HG03060 (cell line): Measurements from ENCODE around the gene BCL6.

Experiments
- ATAC-seq: cut with Tn5 transposase; IDR thresholded peaks from one replicate; pipeline ENCODE4 v1.9.1; 2021; ENCODE audit warnings: low read depth, moderate number of reproducible peaks; ENCODE audit not compliant: unreplicated experiment

Gene BCL6

DNA sequence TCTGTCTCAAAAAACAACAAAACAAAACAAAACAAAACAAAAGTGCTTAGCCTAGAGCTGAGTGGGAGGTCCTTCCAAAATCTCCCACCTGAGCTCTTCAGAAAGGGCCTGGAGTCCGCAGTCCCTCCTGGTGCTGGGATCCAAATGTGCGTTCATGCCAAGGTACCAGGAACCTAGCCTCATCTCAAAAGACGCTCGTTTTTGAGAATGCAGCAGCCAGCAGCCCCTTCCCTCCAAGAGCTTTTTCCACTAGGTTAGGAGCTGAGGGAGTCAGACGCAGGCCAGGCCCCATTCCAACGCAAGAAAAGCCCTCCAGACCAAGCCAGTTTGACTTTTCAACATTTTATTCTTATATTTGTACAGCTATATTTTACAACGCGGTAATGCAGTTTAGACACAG is 24.2 kb downstream of the BCL6 start:
- ATAC-seq, result no peak

DNA sequence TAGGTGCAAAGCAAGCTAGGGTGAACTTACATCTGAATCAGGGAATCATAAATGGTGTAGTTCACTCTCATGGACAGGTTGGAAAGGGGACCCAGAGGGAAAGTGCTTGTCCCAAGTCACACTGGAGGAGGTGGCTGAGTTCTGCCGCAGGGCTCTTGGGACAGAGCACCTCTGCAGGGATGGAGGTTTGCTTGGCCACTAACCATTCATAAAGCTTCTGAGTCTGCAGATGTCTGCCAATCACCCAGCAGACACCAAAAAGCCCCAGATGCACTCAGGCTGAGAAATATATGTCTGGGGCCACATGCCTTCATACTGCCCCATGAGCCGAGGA is 25.0 kb downstream of the BCL6 start:
- ATAC-seq, result no peak

DNA sequence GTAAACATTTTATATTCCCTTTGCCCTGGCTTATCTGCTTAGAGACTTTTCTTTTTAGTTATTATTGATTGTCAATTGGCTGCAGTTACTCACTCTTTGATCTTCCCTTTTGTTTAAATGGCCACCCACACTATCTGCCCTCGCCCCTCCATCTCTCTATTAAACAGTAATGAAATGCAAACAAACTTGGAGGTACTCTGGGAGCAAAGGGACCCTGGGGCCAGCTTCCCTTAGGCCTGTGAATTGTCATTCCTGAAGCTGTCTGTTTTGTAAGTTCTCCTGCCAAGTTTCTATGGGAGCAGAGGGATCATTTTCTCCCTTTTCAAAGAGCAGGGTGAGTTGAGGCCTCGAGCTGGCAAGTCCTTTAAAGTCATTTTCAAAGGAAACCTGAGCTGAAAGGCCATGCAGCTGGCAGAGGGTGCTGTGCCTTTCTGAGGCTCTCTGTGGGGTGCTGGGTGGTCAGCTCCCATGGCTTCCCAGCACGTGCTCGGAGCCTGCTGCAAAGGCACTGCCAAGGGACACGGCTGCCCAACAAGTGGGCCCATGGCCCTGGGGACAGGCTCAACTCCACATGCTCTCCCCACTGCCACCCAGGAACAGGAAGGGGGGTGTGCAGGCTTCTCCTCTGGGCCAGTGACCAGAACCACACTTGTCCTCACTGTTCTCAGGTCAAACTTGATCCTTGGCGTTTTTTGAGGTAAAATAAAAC is 25.5 kb downstream of the BCL6 start:
- ATAC-seq, result no peak

DNA sequence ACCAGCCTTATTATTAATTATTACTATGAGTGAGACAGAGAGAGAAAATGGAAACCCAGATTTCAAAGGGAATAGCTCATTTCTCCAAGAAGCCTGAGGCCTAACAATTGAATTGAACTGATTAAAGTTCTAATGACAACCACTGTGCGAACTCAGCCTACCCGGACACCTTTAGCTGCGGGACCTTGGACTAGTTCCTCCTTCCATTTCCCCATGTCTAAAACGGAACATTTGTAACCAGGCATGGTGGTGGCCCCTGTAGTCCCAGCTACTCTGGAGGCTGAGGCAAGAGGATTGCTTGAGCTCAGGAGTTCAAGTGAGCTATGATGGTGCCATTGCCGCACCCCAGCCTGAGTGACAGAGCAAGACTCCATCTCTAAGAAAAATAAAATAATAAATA is 26.5 kb downstream of the BCL6 start:
- ATAC-seq, result no peak

DNA sequence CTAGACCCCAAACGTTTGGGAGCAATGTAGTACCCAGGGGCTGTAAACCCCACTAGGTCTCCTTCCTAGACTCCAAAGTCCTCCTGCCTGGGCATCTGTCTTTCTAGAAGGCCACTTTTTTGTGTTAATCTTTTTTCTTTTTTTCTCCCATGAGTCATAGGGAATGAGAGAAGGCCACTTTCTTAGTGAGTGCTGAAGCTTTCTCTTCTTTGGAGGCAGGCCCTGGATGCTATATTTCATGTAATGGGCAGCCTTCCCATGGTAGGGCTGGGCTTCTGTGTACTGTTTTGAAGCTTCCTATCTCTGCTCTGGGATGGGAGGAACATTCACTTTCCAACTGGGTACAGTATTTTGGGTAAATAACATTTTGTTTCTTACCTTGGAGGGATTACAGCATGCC is 27.7 kb downstream of the BCL6 start:
- ATAC-seq, result no peak

DNA sequence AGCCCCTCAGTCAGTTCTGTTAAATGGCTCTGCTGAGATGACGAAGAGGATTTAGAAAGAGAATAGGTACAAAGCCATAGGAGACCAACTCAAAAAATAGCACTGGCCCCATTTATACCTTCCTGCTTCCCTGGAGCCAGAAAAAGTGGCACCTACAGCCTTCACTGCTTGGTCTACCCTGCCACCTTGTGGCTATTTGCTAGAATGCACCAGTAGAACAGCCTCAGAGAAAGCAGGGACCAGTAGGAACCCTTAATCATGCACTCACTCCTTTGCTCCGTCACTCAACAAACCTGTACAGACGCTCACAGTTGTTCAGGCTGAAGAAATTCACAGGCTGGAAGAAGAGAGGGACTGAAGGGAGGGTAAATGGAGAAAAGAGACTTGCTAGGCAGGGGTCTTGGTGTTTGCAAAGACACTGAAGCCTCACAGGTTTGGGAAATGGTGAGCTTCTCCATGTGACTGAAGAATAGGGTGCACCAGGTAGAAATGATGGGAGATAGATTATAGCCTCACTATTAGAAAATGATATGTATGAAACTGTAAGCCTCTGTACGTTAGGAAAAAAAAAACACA is 30.8 kb downstream of the BCL6 start:
- no peak for ATAC-seq

DNA sequence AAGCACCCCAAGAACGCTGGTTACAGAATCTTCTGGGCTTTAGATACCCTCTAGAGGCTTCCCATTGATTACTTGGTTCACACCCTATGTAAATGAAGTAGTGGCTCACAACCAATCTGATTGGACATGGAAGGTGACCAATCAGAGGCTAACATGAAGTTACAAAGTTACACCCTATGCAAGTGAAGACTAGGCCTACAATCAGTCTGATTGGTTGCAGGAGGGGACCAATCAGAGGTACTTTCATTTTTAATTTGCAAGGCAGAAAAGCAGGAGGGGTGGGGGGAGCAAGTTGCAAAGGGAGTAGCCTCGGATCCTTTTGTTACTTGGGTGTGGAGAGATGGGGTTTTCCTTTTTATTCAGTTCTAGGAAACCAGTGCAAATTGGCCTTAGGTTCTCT is 31.8 kb downstream of the BCL6 start:
- ATAC-seq, result no peak

DNA sequence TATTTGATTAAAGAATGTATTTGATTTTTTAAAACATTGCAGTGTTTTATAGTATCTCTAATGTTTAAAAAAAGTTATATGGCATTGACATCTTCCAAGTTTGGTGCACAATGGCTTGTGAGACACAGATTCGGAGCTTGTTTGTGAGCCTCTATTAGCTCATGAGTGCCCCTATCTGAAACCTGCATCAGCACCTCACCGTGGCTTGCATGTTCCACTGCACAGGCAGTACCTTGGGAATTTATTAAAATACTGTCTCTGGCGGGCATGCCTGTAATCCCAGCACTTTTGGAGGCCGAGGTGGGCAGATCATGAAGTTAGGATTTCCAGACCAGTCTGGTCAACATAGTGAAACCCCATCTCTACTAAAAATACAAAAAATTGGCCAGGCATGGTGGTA is 36.1 kb downstream of the BCL6 start:
- ATAC-seq, result no peak

DNA sequence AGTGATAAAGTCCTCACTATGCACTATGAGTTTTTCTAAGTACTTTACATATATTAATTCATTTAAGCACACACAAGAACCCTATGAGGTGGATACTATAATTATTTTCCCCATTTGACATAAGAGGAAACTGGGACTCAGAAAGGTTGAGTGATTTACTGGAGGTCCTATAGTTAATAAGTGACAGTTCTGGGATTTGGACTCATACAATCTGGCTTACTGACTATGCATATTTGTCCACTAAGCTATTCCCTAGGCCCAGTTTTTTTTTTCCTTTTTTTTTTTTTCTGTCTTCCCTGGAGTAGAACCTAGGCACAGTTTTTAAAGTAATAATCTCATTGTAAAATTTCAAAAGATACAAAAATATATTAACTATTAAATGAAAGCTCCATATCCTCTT is 36.6 kb downstream of the BCL6 start:
- ATAC-seq, result no peak

DNA sequence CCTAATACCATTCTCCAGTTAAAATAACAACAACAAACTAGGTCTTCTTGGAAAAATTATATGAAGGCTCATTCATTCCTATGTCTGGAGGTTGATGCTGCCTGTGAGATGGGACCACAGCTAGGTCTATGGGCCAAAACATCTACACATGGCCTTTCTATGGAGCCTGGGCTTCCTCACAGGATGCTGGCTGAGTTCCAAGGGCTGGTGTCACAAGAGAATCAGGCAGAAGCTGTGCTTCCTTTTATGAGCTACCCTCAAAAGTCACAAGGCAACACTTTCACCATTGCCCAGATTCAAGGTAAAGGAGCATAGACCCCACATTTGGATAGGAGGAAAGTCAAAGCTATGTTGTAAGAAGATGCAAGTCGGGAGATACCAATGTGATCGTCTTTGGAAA is 38.3 kb downstream of the BCL6 start:
- no peak for ATAC-seq

DNA sequence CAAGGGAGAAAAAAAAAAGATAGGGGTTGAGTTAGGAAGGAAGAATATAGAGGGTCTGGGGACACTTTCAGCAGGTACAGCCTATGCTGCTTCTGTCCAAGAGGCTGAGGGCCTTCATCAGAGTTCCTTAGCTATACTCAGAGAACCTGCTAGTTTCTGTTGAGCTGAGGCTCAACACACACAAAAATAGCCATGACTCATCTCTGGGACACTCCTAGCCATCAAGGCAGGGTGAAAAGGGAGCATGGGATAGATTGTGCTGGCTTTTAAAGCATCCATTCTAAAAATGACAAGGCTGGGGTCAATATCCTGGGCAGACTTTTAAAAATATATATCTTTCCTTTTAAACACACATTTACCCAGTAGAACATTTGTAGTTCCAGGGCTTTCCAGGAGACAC is 40.1 kb downstream of the BCL6 start:
- ATAC-seq, result no peak

DNA sequence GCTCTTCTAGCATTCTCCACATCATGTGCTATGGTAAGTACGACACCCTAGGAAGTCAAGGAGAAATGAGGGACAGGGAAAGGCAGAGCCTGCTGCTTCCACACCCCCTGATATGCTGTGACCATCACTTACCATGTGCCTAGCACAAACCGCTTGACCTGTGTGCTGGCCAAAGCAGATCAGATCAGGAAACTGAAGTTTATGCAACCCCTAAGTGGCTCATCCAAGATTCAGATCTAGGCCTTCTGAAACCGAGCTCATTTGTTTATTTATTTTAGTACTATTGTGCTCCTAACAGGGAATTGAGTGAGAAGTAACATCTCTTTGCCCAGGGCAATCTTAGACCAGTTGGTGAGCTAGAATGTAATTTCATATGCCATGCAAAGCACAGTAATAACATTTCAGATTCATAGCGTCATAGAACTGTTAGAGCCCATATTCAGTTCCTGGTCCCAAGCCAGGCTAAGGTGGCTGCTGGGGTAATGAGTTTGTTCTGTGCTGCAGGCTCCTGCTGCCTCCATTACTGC is 42.7 kb downstream of the BCL6 start, which contains the start of gene RTP2:
Gene RTP2, minus strand, starts transcription at position 51 of the 527 bp plus-strand sequence. CDS start 429 bp downstream, outside the sequence.
- ATAC-seq, result no peak

DNA sequence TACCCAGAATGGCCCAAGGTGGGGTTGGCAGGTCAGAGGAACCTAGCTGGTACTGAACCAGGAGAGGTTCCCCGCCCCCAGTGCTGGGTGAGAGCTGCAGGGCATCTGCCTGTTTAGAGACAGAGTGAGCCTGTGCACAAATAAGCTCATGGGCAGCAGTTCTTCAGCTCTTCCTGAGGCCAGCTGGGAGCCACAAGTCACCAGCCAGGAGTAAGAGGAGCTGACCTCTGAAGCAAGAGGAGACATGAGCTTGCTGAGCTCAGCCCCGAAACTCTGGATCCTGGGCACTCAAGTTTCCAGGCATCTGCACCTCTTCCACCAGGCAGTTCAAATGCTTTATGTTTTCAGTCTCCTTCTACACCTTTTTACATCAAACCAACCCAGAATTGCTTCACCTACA is 45.0 kb downstream of the BCL6 start:
- ATAC-seq, result no peak

DNA sequence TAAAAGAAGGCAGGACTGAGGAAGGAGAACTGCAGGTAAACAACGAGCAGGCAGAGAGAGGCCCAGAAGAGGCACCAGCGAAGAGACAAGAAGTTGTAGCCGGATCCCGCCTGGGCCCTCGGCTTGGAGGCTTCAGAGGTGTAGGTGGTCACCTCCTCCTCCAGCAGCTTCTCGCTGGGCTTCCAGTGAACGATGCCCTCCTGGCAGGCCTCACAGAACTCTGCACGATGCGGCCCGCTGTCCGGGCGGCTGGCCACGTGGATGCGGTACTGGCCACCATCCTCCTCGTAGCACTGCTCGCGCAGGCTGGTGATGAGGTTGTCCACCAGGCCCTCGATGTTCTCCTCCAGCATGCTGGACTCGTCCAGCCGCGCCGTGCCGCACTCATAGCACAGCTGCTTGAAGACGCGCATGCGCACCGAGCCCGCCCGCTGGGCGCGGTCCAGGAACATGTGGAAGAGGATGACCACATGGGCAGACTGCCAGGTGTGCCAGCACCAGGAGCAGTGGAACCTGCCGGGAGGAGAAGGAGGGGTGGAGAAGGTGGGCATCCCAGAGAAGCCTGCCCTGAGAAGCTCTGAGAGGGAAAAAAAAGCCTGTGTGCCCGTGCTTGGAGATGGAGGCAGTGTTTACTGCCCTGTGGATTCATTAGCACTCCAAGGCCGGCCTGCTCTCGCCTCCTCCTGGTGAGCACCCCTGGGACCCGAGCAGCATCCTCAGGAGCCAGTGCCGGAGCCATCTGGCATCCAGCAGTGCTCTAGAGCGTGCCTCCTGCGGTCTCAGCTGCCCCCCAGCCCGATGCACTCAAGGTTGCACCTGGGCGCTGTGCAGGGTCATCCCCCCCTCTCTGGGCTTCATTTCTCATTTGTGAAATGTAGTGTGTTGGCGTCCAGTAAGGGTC is 46.5 kb downstream of the BCL6 start:
- no peak for ATAC-seq

DNA sequence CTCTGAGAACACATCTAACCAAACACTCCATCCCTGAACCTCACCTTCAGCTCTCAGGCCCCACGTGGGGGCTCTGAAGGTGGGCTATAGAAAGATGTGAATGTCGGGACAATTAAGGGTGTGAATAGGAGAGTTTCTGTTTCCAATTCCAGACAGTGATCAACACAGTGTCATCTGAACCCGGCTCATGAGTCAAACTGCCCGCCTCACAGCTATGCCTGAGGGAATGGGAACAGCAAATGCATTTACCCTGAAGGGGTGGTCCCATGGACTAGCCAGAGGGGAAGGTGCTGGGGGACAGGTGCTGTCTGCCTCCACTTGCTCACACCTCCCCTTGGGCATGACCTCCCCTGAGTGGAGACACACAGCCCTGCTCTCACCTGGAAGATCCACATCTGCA is 49.2 kb downstream of the BCL6 start:
- no peak for ATAC-seq

DNA sequence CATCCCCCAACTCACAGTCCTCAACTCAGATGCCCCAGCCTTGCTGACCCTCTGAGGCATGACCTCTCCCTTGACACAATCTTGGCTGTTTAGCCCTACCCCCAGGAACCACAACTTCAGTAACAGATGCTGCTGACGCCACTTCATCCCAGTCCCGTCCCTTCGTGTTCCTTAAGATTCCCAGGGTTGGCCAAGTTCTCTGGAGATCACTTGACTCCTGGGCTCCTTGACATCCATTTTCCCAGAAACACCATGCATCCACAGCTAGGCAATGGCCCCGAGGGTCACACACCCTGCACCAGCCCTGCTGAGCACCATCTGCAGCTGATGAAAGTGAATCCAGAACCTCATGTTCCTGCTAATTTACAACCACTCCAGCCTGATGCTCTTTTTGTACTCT is 49.8 kb downstream of the BCL6 start:
- no peak for ATAC-seq

DNA sequence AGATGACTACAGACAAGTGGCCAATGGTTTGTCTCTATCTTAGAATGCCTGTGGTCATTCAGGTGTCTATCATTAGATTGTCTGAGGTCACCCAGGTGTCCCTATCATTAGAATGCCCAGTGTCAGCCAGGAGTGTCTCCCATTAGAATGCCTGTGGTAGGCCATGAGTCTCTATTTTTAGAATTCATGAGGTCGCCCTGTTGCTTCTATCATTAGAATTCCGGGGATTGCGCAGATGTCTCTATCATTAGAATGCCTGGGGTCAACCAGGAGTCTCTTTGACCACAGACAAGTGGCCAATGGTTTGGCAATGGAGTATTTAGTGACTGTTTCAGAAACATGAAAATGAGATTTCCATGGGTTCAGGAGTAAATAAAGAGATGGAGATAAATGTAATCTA is 50.5 kb downstream of the BCL6 start:
- ATAC-seq, result no peak

DNA sequence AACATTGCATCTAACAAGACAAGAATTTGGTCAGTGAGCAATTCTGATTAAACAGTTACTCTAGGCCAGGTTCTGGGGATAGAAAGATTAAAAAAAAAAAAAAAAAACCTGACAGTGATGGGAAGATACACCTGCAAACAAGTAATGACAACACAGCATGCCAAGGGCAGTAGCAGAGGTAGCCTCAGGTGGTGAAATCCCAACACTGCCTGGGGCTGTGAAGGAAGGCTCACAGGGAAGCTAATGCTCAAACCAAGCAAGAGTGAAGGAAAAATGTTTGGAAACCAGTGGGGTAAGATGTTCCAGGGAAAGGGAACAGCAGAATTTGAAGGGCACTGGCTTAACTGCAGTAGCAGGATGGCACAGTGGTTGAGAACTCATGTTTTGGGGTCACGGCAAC is 51.8 kb downstream of the BCL6 start:
- no peak for ATAC-seq

DNA sequence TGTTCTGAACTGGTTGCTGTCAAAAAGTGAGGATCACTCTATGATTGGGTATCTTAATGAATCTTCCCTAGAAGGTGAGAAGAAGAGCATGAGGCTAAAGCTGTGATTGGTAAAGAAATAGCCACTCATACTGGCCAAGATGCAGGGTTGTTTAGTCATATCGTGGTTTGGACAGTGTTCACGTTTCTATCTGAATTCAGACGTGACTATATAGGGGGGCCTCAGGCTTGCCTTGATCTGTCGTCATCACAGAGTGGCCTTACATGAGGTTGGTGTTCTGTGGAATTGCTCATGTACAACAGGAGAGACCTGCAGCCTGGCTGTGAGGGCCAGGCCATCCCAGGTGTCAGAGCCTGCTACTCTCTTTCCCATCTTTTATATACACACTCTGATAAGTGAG is 55.3 kb downstream of the BCL6 start:
- ATAC-seq, result no peak

DNA sequence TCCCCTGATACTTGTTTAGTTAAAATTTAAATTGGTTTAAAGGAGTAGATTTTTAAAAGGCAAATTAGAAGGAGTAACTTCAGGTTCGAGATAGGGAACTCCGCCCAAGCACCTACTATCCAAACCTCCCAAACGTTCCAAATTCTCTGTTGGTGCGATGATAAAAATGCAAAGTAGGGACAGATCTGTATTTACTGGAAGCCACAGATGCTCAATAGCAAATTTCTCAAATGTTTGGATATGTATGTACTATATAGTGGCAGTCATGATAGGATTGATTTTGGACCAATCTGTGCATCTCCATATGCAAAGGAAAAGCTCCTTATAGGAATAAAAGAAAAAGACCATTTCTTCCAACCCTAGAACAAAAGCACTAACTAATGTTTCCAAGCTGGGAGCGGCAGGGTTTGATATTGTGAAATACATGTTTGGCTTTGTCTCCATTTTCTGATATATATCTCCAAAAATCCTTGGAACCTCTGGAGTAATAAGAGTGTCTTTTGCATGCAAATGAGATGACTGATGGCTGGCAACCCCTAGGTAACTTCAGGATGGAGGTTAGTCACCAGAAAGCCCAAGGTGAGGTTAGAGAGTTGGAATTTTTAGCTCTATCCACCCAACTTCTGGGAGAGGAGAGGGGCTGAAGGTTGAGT is 58.5 kb downstream of the BCL6 start:
- ATAC-seq, result no peak

DNA sequence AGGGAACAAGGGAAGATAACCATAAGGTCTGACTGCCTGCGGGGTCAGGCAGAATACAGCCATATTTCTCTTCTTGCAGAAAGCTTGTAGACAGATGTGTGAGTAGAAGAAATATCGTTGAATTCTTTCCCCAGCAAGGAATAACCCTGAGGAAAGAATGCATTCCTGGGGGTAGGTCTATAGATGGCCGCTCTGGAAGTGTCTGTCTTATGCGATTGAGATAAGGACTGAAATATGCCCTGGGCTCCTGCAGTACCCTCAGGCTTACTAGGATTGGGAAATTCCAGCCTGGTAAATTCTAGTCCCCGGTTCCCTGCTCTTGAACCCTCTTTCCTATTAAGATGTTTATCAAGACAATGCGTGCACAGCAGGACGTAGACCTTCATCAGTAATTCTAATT is 59.3 kb downstream of the BCL6 start:
- ATAC-seq, result no peak
